GM19468 (cell line): ENCODE results near the gene CCT3.
"Not testable (repeated sequence)": the region's sequence is repeated elsewhere in the genome, so short reads cannot be mapped to it uniquely, and the experiment has no call there.

Source experiments
- ATAC-seq: cut with Tn5 transposase; IDR thresholded peaks from one replicate; pipeline ENCODE4 v1.9.1; 2021; ENCODE audit warnings: mild to moderate bottlenecking, moderate library complexity, moderate number of reproducible peaks; ENCODE audit not compliant: unreplicated experiment; ENCODE audit errors: extremely low read depth

CCT3 gene

DNA sequence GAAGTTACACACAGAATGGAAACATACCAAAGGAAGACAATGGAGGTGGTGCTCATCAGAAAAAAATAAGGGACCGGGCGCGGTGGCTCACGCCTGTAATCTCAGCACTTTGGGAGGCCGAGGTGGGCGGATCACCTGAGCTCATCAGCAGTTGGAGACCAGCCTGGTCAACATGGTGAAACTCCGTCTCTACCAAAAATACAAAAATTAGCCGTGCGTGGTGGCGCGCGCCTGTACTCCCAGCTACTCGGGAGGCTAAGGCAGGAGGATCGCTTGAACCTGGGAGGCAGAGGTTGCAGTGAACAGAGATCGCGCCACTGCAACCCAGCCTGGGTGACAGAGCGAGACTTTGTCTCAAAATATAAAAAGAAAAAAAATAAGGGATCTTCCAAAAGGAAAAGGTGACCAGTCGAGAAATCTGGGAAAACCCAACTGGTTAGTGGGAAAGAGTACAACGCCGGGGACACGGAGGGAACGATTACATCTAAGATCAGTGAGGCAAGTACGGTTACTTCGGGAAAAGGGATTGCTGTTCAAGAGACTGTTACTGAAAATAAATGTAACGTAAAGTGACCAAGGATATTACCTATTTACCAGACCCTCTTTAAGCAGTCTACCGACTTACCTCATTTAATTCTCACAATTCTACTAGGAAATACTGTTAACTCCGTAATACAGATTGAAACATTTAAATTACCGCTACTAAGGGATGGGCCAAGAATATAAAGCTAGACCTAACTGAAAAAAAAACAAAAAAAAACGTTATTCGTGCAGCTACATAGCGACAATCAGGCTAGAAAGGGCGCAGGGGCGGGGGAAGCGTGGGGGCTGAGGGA is 822 bp downstream of the CCT3 start:
- ATAC-seq = no peak

- ATAC-seq = no peak
Measured at GRCh38 chr1:156336242-156336641, 1.9 kb downstream of the CCT3 start.

DNA sequence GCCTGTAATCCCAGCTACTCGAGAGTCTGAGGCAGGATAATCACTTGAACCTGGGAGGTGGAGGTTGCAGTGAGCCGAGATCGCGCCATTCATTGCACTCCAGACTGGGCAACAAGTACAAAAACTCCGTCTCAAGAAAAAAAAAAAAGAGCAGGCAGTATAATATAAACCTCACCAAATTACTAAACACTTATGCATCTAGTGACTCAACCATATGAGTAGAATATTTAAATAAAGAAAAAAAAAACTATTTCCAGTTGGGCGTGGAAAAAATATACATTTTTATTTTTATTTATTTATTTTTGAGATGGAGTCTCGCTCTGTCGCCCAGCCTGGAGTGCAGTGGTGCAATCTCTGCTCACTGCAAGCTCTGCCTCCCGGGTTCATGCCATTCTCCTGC is 14.9 kb downstream of the CCT3 start:
- ATAC-seq = not testable (repeated sequence)

GRCh38 chr1:156320560-156320959 is 17.5 kb downstream of the CCT3 start:
- ATAC-seq = no peak

- ATAC-seq = no peak
Measured at GRCh38 chr1:156319664-156320063, 18.4 kb downstream of the CCT3 start.

DNA sequence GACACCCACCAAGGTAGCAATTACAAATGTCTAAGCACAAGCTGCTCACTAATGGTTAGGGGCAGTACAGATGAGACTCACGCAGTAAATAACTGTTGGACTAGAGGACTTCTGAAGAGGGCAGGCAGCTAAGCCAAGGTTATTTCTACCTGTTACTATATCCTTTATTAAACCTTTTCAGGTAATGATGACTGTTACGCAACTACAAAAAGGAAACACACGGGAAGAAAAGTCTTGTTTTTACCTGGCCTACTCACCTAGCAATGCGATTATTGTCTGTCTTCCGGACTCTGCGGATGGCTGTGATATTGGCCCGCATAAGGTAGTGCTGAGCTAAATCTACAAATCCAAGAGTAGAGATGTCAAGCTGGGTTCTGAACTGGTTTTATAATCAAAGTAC is 21.2 kb downstream of the CCT3 start:
- no peak for ATAC-seq

DNA sequence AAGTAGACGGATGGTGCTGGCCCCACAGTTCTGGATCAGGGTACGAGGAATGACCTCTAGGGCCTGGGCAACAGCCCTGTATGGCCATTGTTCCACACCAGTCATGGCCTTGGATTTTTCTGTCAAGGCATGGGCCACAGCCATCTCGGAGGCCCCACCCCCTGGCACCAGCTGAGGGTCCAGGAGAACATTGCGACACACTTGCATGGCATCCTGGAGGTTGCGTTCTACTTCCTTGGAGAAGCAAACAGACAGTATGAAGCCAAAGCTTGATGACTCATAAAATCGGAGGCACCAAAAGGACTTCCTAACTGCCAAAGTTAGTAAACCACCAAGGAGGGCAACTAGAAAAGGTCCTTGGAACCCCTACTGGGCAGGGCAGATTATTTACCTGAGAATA is 27.1 kb downstream of the CCT3 start:
- no peak for ATAC-seq

DNA sequence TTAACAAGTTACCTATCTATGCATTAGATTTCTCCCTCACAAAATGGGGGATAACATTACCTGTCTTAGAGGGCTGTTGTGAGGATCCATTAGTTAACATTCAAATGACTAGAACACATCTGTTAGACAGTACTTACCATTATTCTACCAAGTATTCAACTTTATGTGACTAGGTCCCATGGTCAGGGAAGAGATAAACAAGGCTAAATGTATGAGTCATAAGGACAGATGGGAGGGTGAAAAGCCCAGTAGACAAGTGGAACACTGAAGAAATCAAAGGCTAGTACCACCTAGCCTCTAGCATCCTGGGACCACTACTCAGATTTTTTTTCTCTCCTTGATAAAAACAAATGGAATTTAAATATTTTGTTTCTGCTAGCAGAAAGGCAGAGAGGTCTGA is 30.0 kb downstream of the CCT3 start:
- ATAC-seq = no peak

- ATAC-seq = no peak
Measured at GRCh38 chr1:156305215-156305614, 32.9 kb downstream of the CCT3 start.

DNA sequence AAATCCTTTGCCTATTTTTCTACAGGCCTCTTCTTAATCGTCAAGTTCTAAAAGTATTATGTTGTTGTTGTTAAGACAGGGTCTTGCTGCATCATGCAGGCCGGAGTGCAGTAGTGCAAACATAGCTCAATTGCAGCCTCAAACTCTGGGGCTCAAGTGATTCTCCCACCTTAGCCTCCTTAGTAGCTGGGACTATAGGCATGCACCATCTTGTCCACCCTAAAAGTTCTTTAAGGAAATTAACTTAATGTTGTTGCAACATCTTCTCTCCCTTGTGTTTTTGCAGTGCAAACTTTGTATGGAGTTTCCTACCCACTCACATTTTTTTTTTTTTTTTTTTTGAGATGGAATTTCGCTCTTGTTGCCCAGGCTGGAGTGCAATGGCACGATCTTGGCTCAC is 34.9 kb downstream of the CCT3 start:
- ATAC-seq = no peak

- ATAC-seq = no peak
Measured at GRCh38 chr1:156298852-156299357, 39.2 kb downstream of the CCT3 start, which contains the start of gene VHLL. Gene VHLL (minus strand): TSS chr1:156299307. CDS start chr1:156299189, 118 bp downstream.

GRCh38 chr1:156295391-156295947 is 42.6 kb downstream of the CCT3 start, which contains the start of gene GLMP:
Gene GLMP (minus strand): TSS chr1:156295679. CDS start chr1:156295645, 34 bp downstream.
- no peak for ATAC-seq

- ATAC-seq = no peak
Measured at GRCh38 chr1:156293895-156294294, 44.2 kb downstream of the CCT3 start.

GRCh38 chr1:156293098-156293434 is 45.0 kb downstream of the CCT3 start:
- no peak for ATAC-seq

DNA sequence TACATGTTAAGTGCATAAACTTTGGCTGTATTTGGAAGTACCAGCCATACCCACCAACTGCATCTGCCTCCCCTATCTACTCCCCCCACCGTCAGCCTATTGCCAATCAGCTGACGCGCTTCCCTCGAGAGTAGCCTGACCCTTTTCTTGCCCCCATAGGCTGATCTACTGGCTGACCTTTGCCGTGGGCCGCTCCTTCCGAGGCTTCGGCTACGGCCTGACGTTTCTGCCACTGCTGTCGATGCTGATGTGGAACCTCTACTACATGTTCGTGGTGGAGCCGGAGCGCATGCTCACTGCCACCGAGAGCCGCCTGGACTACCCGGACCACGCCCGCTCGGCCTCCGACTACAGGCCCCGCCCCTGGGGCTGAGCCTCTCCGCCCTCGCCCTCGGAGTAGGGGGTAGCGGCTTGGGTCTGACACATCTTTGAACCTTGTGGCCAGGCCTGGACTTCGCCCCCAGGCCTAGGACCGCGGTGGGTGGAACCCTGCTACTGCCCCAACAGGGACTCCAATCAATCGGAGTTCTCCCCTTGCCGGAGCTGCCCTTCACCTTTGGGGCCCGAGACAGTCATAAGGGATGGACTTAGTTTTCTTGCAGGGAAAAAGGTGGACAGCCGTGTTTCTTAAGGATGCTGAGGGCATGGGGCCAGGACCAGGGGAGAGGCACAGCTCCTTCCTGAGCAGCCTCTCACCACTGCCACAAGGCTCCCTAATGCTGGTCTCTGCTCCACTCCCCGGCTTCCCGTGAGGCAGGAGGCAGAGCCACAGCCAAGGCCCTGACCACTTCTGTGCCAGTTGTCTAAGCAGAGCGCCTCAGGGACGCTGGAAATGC is 46.6 kb downstream of the CCT3 start:
- no peak for ATAC-seq

DNA sequence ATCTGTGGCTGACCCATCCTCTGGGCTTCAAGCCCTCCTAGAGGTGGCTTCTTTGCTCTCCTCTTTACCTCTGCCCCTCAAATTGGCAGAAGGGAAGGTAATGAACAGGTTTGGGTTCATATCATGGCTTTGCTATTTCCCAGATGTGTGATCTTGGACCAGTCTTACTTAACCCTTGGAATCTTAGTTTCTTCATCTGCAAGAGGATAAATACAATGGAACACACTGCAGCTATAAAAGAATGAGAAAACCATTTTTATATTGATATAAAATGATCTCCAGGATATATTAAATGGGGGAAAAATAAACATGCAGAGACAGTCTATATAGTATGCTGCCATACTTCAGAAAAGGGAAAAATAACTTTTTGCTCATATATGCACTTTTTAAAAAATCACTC is 48.2 kb downstream of the CCT3 start:
- no peak for ATAC-seq

GRCh38 chr1:156286061-156286460 is 52.0 kb downstream of the CCT3 start:
- no peak for ATAC-seq

DNA sequence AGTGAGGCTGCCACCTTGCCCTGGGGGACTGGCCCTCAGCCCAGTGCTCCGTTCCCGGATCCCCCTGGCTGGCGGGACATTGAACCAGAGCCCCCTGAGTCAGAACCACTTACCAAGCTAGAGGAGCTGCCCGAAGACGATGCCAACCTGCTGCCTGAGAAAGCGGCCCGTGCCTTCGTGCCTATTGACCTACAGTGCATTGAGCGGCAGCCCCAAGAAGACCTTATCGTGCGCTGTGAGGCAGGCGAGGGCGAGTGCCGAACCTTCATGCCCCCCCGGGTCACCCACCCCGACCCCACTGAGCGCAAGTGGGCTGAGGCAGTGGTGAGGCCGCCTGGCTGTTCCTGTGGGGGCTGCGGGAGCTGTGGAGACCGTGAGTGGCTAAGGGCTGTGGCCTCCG is 52.7 kb downstream of the CCT3 start:
- ATAC-seq = no peak

- ATAC-seq = no peak
Measured at GRCh38 chr1:156284757-156285156, 53.3 kb downstream of the CCT3 start.

- ATAC-seq = no peak
Measured at GRCh38 chr1:156284112-156284511, 54.0 kb downstream of the CCT3 start, which contains the start of gene TMEM79. Gene TMEM79 (plus strand): TSS chr1:156284325. CDS start chr1:156285227, 902 bp downstream.

DNA sequence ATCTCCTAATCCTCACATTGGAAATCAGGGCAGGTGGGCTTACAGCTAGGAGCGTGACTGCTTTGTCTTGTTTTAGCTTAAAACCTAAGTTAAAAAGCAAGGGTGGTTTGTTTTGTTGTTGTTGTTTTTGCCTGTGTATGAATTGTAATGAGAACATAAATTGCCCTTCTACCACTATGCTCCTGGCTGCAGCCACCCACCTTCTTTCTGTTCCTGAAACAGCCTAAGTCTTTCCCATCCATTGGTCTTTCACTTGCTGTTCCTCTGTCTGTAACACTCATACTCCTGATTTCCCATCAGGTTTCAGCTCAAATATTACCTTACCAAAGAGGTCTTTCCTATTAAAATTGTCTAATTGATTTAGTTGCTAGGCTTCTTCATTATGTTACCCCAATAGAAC is 54.6 kb downstream of the CCT3 start:
- no peak for ATAC-seq
